Renal cortex interstitium (tissue), 11 donors: ENCODE data around the gene NKX6-2. TPM values are rescaled to one million over a fixed set of nuclear protein-coding genes. Genes with fewer than 3 reads are reported as not detected.

ENCODE experiments used
- DNase-seq, 11 donors: peaks; one replicate each; pipeline ENCODE4 v3.0.0-alpha.2; 2013; ENCODE audit warnings: low read depth in 9 of 11, low spot score in 4 of 11; ENCODE audit errors: extremely low read depth in 1 of 11
- polyA plus RNA-seq, 3 donors: library from polyadenylated mRNA; unstranded; fragments of 120-200 nt; gene quantifications; one replicate each; pipeline ENCODE4 v1.2.1, GENCODE V29; 2013; ENCODE audit not compliant: insufficient read length in 3 of 3

NKX6-2 gene
- polyA plus RNA-seq, 3 donors = 4.9 to 7.3 (median 6.1) TPM

DNA sequence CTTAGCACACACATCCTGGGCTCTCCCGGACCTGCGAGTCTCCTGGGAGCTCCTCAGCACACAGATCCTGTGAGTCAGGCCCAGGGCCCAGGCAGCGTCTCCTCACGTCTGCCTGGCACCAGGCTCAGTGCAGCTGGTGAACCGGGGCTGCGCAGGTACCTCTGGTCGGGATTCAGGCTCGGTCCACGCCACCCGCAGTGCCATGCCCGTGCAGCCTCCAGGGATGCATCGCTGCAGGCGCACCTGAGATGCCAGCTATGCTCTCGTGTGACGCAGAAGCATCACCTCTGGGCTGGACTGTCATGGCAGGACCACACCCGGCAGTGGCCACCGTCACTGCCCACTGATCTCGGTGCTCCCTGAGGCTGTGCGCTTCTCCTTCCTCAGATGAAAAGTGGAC is 52.0 kb downstream of the NKX6-2 start:
- no peak for DNase-seq

Other genes starting within 250 kb of the NKX6-2 start
- gene INPP5A, start 248.4 kb downstream of the NKX6-2 start, polyA plus RNA-seq = 10 to 100 TPM; 30.7 to 33.1 (median 31.3) TPM
- gene CFAP46, start 156.4 kb upstream of the NKX6-2 start, polyA plus RNA-seq = 10 to 100 TPM in 1 of 3 donors, 1 to 10 TPM in 2; 7.7 to 11.4 (median 8.0) TPM